ENCODE data around the gene ANGPTL2.

The ANGPTL2 gene

GRCh38 chr9:127159949-127160610 lies 37.6 kb upstream of the ANGPTL2 start:
- Histone ChIP-seq H3K27me3 (ENCODE audit: insufficient read depth, poor library complexity, severe bottlenecking) (no peaks in the 10 kb centered on the region), H3K9me3 (ENCODE audit: severe bottlenecking) (no peaks in the 10 kb centered on the region), H3K4me3 (ENCODE audit: severe bottlenecking) (no peak overlapping the region), H3K4me1 (ENCODE audit: insufficient read depth, poor library complexity, severe bottlenecking) (peaks cover 15% of the 10 kb centered on the region), H3K36me3 (ENCODE audit: low read depth) (no peaks in the 10 kb centered on the region), H3K27ac (ENCODE audit: poor library complexity, severe bottlenecking) (no peak overlapping the region)
- DNase-seq (ENCODE audit: low spot score), result no peak
- TF ChIP-seq CTCF (IDR thresholded peaks at IDR 0.05; ENCODE audit: poor library complexity, severe bottlenecking), result no peak
- ATAC-seq (ENCODE audit: low read depth), result no peak

GRCh38 chr9:127159325-127159801 lies 36.9 kb upstream of the ANGPTL2 start:
- ATAC-seq (ENCODE audit: low read depth), result peak; percentile 45; the same call in 1 of the 3 replicates
- H3K9me3 ChIP-seq (ENCODE audit: severe bottlenecking), result no peaks in the 10 kb centered on the region
- H3K36me3 ChIP-seq (ENCODE audit: low read depth), result no peaks in the 10 kb centered on the region
- H3K4me1 ChIP-seq (ENCODE audit: insufficient read depth, poor library complexity, severe bottlenecking), result peaks cover 15% of the 10 kb centered on the region
- TF ChIP-seq CTCF (IDR thresholded peaks at IDR 0.05; ENCODE audit: poor library complexity, severe bottlenecking), result peak; percentile 26
- no peak overlapping the region for H3K4me3 ChIP-seq (ENCODE audit: severe bottlenecking)
- no peak overlapping the region for H3K27ac ChIP-seq (ENCODE audit: poor library complexity, severe bottlenecking)
- no peaks in the 10 kb centered on the region for H3K27me3 ChIP-seq (ENCODE audit: insufficient read depth, poor library complexity, severe bottlenecking)
- no peak for DNase-seq (ENCODE audit: low spot score)

- no peak overlapping the region for H3K27ac ChIP-seq (ENCODE audit: poor library complexity, severe bottlenecking)
- ATAC-seq (ENCODE audit: low read depth) (peak; percentile 12; the same call in 1 of the 3 replicates), DNase-seq (ENCODE audit: low spot score) (no peak)
- H3K27me3 ChIP-seq (ENCODE audit: insufficient read depth, poor library complexity, severe bottlenecking), result no peaks in the 10 kb centered on the region
- no peaks in the 10 kb centered on the region for H3K9me3 ChIP-seq (ENCODE audit: severe bottlenecking)
- TF ChIP-seq CTCF (IDR thresholded peaks at IDR 0.05; ENCODE audit: poor library complexity, severe bottlenecking), result no peak
- H3K4me3 ChIP-seq (ENCODE audit: severe bottlenecking), result no peak overlapping the region
- H3K4me1 ChIP-seq (ENCODE audit: insufficient read depth, poor library complexity, severe bottlenecking), result peaks cover 13% of the 10 kb centered on the region
- no peaks in the 10 kb centered on the region for H3K36me3 ChIP-seq (ENCODE audit: low read depth)
These were observed 36.4 kb upstream of the ANGPTL2 start for GRCh38 chr9:127158786-127159324.

GRCh38 chr9:127155314-127155960 lies 33.0 kb upstream of the ANGPTL2 start:
- no peak overlapping the region for H3K4me3 ChIP-seq (ENCODE audit: severe bottlenecking)
- TF ChIP-seq CTCF (IDR thresholded peaks at IDR 0.05; ENCODE audit: poor library complexity, severe bottlenecking), result no peak
- no peak for ATAC-seq (ENCODE audit: low read depth)

More at GRCh38 chr9:127155314-127155960, 33.0 kb upstream of the ANGPTL2 start:
- no peaks in the 10 kb centered on the region for H3K27me3 ChIP-seq (ENCODE audit: insufficient read depth, poor library complexity, severe bottlenecking)
- H3K27ac ChIP-seq (ENCODE audit: poor library complexity, severe bottlenecking), result no peak overlapping the region
- no peaks in the 10 kb centered on the region for H3K36me3 ChIP-seq (ENCODE audit: low read depth)
- H3K9me3 ChIP-seq (ENCODE audit: severe bottlenecking), result no peaks in the 10 kb centered on the region
- no peak for DNase-seq (ENCODE audit: low spot score)
- H3K4me1 ChIP-seq (ENCODE audit: insufficient read depth, poor library complexity, severe bottlenecking), result no peaks in the 10 kb centered on the region
